NCI-H2107 treated with DMSO at 0.1 percent for 48 hours (cell line): ENCODE data around the gene DCP2.

ENCODE experiments used
- DNase-seq: peaks from one replicate; lab custom pipeline; 2025; ENCODE audit not compliant: unreplicated experiment; lab: John Stamatoyannopoulos, UW

DCP2 gene

DNA sequence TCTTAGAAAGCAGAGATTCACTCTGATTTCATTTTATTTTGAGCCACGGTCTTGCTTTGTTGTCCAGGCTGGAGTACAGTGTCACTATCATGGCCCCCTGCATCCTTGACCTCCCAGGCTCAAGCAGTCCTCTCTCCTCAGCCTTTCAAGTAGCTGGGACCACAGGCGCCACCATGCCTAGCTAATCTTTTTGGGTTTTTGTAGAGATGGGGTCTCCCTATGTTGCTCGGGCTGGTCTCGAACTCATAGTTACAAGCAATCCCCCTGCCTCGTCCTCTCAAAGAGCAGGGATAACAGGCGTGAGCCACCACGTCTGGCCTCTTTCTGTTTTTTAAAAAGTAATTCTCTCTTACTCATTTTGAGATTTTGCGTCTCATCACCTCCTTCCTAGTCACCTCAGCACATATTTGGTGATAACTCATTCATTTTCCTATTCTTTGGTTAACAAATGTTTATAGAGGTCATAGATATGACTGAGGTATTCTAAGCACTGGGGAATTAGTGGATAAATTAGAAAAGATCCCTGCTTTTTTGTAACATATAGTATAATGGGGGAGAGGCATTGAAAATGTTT, 10.8 kb upstream of the DCP2 start:
- no peak for DNase-seq

DNA sequence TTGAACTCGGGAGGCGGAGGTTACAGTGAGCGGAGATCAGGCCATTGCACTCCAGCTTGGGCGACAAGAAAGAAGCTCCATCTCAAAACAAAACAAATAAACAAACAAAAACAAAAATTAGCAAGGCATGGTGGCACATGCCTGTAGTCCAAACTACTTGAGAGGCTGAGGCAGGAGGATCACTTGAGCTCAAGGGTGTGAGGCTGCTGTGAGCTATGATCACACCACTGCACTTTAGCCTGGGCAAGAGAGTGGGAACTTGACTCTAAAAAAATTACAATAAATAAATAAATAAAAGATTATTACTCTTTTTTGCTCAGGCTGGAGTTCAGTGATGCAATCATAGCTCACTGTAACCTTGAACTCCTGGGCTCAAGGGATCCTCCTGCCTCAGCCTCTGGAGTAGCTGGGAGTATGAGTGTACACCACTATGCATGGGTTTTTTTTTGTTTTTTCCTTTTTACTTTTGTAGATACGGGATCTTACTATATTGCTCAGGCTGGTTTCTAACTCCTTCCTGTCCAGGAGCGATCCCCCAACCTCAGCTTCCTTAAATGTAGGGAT, 9.0 kb upstream of the DCP2 start:
- no peak for DNase-seq

DNA sequence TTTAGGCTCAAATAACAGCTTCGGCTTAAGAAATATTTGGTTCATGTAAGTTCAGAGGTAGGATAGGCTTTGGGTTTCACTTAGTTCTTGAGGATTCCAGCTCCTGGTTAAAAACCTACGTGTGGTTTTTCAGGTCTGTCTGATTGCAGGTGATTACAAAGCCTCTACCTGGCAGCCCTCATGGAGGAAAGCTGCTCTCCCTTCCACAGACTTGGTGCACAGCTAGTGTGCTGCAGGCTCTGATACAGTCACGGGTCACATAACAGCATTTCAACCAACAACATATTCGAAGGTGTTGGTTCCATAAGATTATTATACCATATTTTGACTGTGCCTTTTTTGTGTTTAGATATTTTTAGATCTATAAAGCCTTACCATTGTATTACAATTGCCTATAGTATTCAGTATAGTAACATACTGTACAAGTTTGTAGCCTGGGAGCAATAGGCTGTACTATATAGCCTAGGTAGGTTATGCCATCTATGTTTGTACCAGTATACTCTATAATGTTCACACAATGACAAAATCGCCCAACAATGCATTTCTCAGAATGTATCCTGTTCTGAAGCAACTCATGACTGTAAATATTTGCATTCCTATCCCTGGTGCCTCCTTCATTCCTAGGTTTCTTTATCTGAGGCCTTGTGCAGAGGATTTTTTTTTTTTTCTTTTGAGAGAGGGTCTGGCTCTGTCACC, 8.0 kb upstream of the DCP2 start:
- no peak for DNase-seq

DNA sequence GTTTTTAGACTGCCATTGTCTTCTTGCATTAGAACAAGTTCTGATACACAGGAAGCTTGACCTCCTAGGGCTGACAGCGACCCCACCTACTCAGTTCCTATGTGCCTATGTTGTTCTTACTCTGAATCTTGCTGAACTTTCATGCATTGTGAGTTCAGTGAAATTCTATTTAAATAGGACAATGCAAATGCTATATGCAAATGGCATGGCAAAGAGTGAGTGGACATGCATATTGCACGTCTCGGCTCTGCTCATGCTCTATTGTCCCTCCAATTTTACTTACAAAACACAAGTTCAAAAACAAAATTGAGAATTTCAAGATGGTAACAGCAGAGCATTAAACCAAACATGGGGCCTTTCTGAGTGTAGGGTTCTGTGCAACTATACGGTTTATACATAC, 5.3 kb upstream of the DCP2 start:
- DNase-seq = no peak

DNA sequence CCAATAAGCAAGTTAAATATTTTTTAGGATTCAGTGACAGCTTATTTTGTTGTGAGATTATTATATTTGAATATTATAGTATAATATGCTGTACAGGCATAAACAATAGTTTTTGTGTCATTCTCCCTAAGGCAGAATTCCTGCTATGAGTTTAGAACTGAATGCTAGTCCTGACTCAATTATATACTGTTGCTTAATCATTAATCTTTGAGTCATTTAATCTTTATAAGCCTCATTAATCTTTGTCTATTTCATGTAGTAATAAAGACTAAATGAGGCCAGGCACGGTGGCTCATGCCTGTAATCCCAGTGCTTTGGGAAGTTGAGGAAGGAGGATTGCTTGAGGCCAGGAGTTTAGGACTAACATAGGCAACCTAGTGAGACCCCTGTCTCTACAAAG, 3.6 kb upstream of the DCP2 start:
- DNase-seq = no peak

DNA sequence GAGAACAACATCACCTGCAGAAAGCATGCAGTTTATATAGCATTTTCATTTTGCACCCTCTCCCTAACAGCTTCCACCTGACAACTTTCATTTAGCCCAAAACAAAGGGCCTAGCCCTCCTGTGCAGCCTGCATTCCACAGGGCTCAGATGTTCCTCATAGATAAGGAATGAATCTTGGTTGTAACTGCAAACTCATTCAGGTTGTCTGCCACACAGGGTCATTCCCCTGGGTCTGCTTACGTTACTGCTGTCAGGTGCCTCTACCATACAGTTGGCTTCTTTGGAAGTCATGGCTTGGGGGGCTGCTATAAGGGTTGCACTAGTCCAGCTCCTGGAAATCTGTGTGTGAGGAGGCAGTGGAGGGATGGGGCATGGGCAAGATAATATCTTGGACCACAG, 2.7 kb upstream of the DCP2 start:
- no peak for DNase-seq

DNA sequence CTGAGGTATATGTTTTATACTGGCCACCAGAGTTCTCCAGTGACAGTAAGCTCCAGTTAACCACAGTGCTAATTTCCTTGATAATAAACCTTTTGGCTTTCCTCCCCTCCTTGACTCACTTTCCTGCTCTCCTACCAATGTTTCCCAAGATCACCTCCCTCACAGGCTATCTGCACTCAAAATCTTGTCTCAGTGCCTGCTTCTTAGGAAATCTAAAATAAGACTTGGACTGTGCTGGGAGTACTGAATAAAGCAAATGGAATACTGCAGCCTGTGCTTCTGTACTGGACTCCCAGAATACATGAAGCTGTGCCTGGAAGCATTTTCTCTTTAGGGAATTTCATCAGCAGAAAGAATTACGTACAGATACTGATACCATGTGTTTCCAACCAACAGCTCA, 1.7 kb upstream of the DCP2 start:
- DNase-seq = no peak

DNA sequence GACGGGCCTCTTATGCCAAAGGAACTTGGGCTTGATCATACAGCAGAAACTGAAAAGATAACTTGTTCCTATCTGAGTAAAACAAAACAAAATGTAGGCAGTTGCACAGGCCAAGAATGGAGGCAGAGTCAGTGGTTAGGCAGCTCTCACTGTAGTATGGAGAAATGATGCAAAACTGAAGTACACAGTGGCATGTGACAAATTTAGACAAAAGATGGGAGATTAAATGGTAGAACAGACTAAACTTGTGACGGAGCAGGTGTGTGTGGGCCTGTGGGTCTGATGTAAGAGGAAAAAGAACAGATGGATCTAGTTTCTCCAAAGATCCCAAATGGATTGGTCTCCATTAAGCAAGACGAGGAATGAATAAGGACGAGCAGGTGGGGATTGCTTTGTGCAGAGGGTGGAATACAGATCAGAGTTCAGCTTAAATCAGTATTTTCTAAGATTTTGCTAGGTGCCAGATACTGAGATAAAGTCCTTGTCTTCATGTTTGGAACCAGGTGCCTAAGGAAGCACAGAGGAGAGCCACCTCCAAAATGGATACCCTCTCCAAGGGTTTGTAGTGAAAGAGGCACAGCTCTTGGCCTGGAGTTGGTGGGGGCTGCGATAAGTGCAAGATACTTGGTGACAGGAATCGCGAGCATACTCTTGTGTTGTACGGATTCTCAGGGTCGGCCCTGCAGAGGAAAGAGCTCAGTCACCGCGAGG, 722 bp upstream of the DCP2 start:
- no peak for DNase-seq

DNA sequence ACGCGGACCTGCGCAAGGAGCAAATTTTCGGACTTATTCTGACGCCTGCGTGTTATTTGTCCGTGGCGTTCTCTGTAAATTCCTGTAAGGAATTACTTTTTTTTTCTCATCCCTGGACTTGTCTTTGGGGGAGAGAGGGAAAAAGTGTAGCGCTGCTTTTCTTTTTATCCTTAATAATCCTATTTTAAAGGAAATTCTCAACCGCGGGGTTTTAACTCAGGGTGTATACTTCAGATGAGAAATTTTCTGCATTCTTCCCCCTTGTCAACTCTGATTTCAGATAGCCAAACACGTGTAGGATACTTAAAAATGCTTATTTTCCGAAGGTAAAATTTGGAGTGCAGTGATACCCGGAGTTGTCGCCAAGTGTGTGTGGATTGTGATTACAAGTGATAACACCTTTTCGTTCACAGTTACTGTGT, 853 bp downstream of the DCP2 start:
- DNase-seq = no peak

DNA sequence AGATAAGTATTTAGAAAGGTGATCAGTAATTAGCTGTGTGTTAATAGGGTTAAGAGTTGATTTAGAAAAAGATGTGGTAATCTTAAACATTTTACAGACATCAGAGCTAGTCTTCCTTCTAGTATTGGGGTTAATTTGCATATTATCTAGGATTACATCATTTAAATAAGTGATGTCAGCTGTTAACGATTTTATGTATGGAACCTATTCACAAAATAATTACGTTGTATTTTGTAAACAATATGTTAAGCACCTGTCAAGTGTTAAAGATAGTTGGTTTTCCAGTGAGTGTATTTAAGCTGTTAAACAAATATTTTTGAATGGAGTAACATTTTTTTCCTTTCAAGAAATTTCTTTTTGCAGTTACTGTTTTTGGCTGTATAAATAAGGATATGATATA, 2.2 kb downstream of the DCP2 start:
- no peak for DNase-seq

DNA sequence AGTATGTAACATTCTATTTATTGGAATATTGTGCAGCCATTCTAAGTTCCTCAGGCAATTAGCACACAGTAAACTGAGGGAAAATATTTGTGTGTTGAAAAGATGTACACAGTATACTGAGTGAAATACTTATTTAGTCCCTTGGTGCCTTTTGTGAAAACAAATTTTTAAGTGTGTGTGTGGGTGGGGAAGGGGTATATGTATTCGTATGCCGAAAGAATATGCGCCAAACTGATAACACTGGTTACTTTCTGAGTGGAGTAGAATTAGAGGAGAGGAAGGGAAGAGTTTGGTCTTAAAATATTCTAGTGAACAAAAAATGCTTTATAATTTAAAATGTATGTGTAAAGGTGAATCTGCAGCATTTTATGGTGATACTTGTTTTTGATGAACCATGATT, 3.1 kb downstream of the DCP2 start:
- DNase-seq = no peak

DNA sequence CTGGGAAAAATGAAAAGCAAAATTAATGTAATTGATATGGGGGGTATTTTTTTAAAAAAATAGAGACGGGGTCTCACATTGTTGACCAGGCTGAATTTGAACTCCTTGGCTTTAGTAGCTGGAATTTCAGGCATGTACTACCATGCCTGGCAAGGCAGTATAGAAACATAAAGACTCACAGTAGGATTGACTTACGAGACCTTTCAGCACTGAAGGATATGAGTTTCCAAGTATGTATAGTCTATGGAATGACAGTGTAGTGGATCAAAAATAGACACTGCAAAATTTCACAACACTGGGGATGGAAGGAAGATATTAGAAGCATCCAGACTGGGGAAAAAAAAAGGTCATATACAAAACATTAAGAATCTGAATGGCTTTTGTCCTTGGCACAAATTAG, 6.8 kb downstream of the DCP2 start:
- DNase-seq = no peak

DNA sequence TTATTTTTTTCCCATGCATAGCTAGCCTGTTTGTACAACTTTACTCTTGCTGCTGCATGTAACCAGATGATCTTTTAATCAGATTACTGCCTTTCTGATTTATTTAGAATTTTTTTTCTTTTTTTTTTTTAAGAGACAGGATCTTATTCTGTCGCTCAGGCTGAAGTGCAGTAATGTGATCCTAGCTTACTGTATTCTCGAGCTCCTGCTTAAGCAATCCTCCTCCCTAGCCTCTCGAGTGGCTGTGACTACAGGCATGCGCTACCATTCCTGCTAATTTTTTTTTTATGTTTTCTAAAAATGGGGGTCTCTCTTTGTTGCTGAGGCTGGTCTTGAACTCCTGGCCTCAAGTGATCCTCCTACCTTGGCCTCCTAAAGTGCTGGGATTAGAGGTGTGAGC, 9.6 kb downstream of the DCP2 start:
- DNase-seq = no peak

DNA sequence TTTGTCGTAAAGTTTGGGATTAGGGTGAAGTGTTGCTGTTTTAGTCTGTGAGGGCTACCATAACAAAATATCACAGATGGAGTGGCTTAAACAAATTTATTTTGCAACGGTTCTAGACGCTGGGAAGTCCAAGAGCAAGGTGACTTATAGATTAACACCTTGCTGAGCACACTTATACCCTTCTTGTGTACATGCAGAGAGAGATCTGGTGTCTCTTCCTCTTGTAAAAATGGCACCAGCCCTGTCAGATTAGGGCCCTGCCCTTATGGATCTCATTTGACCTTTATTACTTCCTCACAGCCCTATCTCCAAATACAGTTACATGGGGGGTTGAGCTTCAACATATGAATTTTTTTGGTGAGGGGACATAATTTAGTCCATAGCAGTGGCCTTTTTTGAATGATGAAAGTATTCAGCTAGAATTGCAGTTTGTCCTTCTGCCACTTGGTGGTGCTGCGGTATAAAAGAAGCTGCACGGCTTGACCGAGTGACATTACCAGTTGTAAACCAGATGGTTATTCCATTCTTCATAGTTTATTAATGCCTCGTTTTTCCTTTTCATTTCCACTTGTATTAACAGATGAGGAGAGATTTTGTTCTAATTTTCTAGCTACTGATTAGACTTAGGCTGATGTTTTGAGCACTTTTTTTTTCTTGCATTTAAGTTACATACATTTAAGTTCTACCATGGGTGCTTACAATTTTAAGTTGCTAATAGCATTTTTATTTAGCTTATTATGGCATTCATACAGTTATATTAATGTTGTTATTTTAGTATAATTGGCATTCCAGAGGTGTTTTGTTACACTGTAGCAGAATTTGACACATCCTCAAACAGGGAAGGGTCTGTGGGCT, 19.4 kb downstream of the DCP2 start:
- peak; percentile 31 for DNase-seq

DNA sequence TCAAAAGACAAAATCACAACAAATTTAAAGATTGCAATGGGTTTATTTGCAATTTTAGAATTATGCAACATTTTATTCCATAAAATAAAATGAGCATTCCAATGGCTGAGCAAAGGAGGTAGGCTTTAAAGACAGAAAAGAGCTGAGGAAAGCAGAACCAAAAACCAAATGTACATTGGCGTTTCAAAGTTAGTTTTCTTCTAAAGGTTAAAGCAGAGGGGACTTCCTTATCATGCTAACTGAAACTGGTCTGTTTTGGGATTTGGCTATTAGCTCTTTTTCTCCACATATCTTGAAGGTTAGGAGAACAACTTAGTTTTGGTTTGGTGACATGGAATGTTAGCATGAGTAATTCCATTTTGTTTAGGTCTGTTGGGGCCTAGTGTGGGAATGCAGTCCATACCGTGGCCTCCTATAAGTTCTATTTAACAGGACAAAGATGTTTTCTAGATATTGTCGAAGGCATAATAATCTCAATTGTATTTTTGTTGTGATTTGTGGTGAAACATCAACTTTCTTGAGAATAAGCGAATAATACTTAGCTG, 20.3 kb downstream of the DCP2 start:
- no peak for DNase-seq

DNA sequence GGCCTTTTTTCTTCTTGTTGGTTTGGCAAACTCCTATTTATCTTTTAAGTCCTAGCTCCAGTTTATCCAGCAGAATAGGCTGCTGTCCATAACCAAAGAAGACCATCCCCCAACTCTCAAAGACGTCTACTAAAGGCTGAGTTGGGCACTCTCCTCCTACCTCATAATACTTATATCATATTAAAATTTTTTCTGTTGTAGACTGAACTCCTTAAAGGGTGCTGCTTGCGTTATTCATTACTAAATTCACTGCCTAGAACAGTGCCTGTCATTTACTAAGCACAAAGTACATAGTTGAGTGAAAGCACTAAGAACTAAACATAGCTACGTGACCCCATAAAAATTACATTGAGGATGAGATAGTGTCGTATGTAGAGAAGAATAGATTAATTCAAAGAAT, 21.7 kb downstream of the DCP2 start:
- no peak for DNase-seq

DNA sequence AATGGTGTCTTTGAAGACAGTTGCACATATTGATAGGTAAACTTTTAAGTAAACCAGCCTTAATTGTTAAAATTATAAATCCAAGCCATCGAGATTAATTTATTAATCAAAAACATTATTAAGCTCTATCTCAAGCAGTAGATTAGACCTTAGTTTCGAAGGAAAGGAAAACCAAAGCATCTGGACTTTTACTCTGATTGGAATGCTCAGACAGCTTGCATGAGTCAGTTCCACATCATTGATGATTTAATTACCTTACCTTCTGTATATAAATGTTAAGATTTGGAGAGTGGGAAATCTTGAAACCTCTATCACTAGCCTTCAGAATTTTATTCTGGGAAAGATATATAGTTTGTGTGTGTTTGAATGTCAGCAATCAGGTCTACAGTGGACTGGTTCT, 23.9 kb downstream of the DCP2 start:
- DNase-seq = no peak

DNA sequence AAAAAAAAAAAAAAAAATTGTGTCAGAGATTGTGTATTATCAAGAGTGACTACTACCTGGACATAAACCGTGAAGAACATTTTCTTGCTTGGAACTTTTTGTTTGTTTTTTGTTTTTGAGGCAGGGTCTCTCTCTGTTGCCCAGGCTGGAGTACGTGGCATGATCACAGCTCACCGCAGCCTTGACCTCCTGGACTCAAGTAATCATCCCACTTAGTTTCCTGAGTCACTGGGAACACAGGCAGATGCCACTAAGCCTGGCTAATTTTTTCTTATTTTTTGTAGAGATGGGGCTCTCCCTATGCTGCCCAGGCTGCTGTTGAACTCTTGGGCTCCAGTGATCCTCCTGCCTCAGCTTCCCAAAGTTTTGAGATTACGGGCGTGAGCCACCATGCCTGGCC, 25.8 kb downstream of the DCP2 start:
- no peak for DNase-seq

DNA sequence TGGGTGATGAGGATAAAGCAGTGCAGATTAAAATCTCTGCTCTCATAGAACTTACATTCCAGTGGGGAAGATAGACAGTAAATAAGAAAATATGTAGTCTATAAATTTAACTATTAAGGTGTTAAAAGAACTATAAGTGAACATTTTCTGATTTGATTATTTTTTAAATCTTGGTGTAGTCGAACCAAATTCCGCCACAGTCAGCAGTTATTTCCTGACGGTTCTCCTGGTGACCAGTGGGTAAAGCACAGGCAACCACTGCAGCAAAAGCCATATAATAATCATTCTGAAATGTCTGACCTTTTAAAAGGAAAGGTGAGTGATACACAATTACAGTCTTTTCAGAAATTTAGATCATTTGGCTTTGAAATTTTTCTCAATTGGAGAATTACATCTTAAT, 27.2 kb downstream of the DCP2 start:
- DNase-seq = no peak

DNA sequence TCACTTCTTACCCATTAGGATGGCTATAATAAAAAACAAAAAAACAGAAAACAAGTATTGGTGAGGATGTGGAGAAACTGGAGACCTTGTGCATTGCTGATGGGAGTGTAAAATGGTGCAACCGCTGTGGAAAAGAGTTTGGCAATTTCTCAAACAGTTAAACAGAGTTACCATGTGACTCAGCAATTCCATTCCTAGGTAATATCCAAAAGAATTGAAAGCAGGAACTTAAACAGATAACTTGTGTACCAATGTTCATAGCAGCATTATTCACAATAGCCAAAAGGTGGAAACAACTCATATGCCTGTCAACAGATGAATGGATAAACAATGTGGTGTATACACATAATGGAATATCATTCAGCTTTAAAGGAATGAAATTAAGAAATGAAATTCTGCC, 28.9 kb downstream of the DCP2 start:
- no peak for DNase-seq
